ENCODE measurements around the gene NUBPL.
"Not testable (repeated sequence)": the region's sequence is repeated elsewhere in the genome, so short reads cannot be mapped to it uniquely, and the experiment has no call there.

NUBPL gene

DNA sequence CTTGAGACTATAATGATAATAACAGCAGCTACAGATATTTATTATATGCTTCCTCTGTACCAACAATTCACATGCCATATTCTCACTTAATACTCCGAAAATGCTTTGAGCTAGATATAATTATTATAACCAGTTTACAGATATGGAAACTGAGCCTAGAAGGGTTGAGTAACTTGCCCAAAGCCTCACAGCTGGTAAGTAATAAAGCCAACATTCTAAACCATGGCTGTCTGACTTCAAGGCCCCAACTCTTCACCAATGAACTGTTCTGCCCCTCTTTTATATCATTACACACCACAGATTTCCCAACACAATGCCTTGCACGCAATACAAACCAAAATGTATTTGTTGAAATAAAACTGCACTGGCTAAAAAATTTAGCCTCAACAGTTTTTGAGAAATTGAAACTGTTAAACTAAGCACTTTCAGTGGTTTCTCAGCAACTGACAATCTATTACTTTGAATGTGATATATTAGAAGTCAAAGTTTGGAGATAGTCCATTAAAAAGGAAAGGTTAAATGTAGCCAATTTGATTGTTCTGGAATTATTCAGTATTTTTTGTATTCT, 293.4 kb downstream of the NUBPL start:
- Histone ChIP-seq H3K36me3 (ENCODE audit: insufficient read depth, low read length) (no peaks in the 10 kb centered on the region), H3K9me2 (replicated peaks; ENCODE audit: low read depth, low read length) (no peaks in the 10 kb centered on the region), H3K4me3 (ENCODE audit: low read length, poor library complexity, severe bottlenecking) (no peak overlapping the region), H3K4me2 (ENCODE audit: low read depth, low read length, poor library complexity, severe bottlenecking) (no peak overlapping the region), H3K9me3 (ENCODE audit: insufficient read depth, low read depth, low read length) (no peaks in the 10 kb centered on the region), H2AFZ (ENCODE audit: low read length) (no peak overlapping the region), H3K4me1 (ENCODE audit: insufficient read depth, low read length, poor library complexity, severe bottlenecking) (no peaks in the 10 kb centered on the region), H3F3A (ENCODE audit: low read depth) (no peaks in the 10 kb centered on the region), H3K79me2 (ENCODE audit: insufficient read depth, low read length) (no peaks in the 10 kb centered on the region), H3K9ac (ENCODE audit: low read depth, low read length, poor library complexity, severe bottlenecking) (no peak overlapping the region), H4K20me1 (ENCODE audit: insufficient read depth, low read length, poor library complexity, severe bottlenecking) (no peaks in the 10 kb centered on the region), H3K27me3 (ENCODE audit: insufficient read depth, low read length, poor library complexity, severe bottlenecking) (no peaks in the 10 kb centered on the region)
- TF ChIP-seq CTCF (conservative IDR thresholded peaks at IDR 0.05; ENCODE audit: low read length) (no peak), EZH2phosphoT487 (IDR thresholded peaks at IDR 0.05; ENCODE audit: borderline replicate concordance) (no peak)

DNA sequence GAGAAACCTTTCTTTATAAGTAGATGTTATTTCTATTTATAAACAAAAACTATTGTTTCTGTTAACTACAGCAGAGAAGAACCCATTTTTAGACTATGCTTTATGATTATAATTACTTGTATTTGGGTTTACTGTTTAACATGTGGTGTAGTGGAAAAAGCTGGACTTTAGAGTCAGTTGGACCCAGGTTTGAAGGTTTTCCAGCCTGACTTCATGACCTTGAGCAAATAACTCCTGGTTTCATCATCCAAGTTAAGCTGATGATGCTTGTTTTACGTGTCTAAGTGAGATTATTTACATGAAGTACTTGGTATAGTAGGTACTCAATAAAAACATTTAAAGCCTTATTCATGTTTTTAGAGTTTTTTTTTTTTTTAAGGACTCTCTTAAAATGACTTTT, 294.1 kb downstream of the NUBPL start:
- no peaks in the 10 kb centered on the region for H3K27me3 ChIP-seq (ENCODE audit: insufficient read depth, low read length, poor library complexity, severe bottlenecking)
- H3K9me3 ChIP-seq (ENCODE audit: insufficient read depth, low read depth, low read length), result no peaks in the 10 kb centered on the region
- no peaks in the 10 kb centered on the region for H3K79me2 ChIP-seq (ENCODE audit: insufficient read depth, low read length)
- TF ChIP-seq CTCF (conservative IDR thresholded peaks at IDR 0.05; ENCODE audit: low read length) (no peak), EZH2phosphoT487 (IDR thresholded peaks at IDR 0.05; ENCODE audit: borderline replicate concordance) (no peak)
- no peaks in the 10 kb centered on the region for H3K9me2 ChIP-seq (replicated peaks; ENCODE audit: low read depth, low read length)
- H3F3A ChIP-seq (ENCODE audit: low read depth), result no peaks in the 10 kb centered on the region
- no peak overlapping the region for H3K9ac ChIP-seq (ENCODE audit: low read depth, low read length, poor library complexity, severe bottlenecking)
- H3K4me2 ChIP-seq (ENCODE audit: low read depth, low read length, poor library complexity, severe bottlenecking), result no peak overlapping the region
- H3K36me3 ChIP-seq (ENCODE audit: insufficient read depth, low read length), result no peaks in the 10 kb centered on the region
- no peaks in the 10 kb centered on the region for H3K4me1 ChIP-seq (ENCODE audit: insufficient read depth, low read length, poor library complexity, severe bottlenecking)
- H4K20me1 ChIP-seq (ENCODE audit: insufficient read depth, low read length, poor library complexity, severe bottlenecking), result no peaks in the 10 kb centered on the region
- H2AFZ ChIP-seq (ENCODE audit: low read length), result no peak overlapping the region
- H3K4me3 ChIP-seq (ENCODE audit: low read length, poor library complexity, severe bottlenecking), result no peak overlapping the region

- H3K36me3 ChIP-seq (ENCODE audit: insufficient read depth, low read length); H3K4me3 ChIP-seq (ENCODE audit: low read length, poor library complexity, severe bottlenecking); H2AFZ ChIP-seq (ENCODE audit: low read length); H3K27me3 ChIP-seq (ENCODE audit: insufficient read depth, low read length, poor library complexity, severe bottlenecking); H4K20me1 ChIP-seq (ENCODE audit: insufficient read depth, low read length, poor library complexity, severe bottlenecking); H3K9me2 ChIP-seq (replicated peaks; ENCODE audit: low read depth, low read length); H3K79me2 ChIP-seq (ENCODE audit: insufficient read depth, low read length); H3K4me1 ChIP-seq (ENCODE audit: insufficient read depth, low read length, poor library complexity, severe bottlenecking); H3K9ac ChIP-seq (ENCODE audit: low read depth, low read length, poor library complexity, severe bottlenecking); H3K4me2 ChIP-seq (ENCODE audit: low read depth, low read length, poor library complexity, severe bottlenecking); H3F3A ChIP-seq (ENCODE audit: low read depth); H3K9me3 ChIP-seq (ENCODE audit: insufficient read depth, low read depth, low read length): not testable (repeated sequence)
These were observed 294.8 kb downstream of the NUBPL start for GRCh38 chr14:31856003-31856402.

GRCh38 chr14:31858868-31859267, 297.7 kb downstream of the NUBPL start:
- H3K36me3 ChIP-seq (ENCODE audit: insufficient read depth, low read length), result no peaks in the 10 kb centered on the region
- no peak overlapping the region for H3K4me2 ChIP-seq (ENCODE audit: low read depth, low read length, poor library complexity, severe bottlenecking)
- H3K4me3 ChIP-seq (ENCODE audit: low read length, poor library complexity, severe bottlenecking), result no peak overlapping the region
- H3K9me3 ChIP-seq (ENCODE audit: insufficient read depth, low read depth, low read length), result no peaks in the 10 kb centered on the region
- no peaks in the 10 kb centered on the region for H3K79me2 ChIP-seq (ENCODE audit: insufficient read depth, low read length)
- H2AFZ ChIP-seq (ENCODE audit: low read length), result no peak overlapping the region
- H3K9me2 ChIP-seq (replicated peaks; ENCODE audit: low read depth, low read length), result no peaks in the 10 kb centered on the region
- no peaks in the 10 kb centered on the region for H3K4me1 ChIP-seq (ENCODE audit: insufficient read depth, low read length, poor library complexity, severe bottlenecking)
- no peaks in the 10 kb centered on the region for H3F3A ChIP-seq (ENCODE audit: low read depth)
- no peaks in the 10 kb centered on the region for H4K20me1 ChIP-seq (ENCODE audit: insufficient read depth, low read length, poor library complexity, severe bottlenecking)
- TF ChIP-seq EZH2phosphoT487 (IDR thresholded peaks at IDR 0.05; ENCODE audit: borderline replicate concordance) (no peak), CTCF (conservative IDR thresholded peaks at IDR 0.05; ENCODE audit: low read length) (no peak)
- H3K27me3 ChIP-seq (ENCODE audit: insufficient read depth, low read length, poor library complexity, severe bottlenecking), result no peaks in the 10 kb centered on the region
- H3K9ac ChIP-seq (ENCODE audit: low read depth, low read length, poor library complexity, severe bottlenecking), result no peak overlapping the region
